Lower leg skin (tissue), 3 donors: ENCODE measurements around the gene PNPLA6.

Experiments
- CTCF ChIP-seq, 3 donors: fragments of 450-650 bp; IDR thresholded peaks; one replicate each; pipeline ENCODE4 v1.5.1; 2016; ENCODE audit warnings: antibody characterized with exemption in 3 of 3, mild to moderate bottlenecking in 3 of 3, moderate library complexity in 2 of 3
- POLR2A ChIP-seq, 2 donors: fragments of 450-650 bp; IDR thresholded peaks; one replicate each; pipeline ENCODE4 v1.6.1; 2016 to 2017; ENCODE audit warnings: antibody characterized with exemption in 2 of 2, mild to moderate bottlenecking in 1 of 2, moderate library complexity in 1 of 2

DNA sequence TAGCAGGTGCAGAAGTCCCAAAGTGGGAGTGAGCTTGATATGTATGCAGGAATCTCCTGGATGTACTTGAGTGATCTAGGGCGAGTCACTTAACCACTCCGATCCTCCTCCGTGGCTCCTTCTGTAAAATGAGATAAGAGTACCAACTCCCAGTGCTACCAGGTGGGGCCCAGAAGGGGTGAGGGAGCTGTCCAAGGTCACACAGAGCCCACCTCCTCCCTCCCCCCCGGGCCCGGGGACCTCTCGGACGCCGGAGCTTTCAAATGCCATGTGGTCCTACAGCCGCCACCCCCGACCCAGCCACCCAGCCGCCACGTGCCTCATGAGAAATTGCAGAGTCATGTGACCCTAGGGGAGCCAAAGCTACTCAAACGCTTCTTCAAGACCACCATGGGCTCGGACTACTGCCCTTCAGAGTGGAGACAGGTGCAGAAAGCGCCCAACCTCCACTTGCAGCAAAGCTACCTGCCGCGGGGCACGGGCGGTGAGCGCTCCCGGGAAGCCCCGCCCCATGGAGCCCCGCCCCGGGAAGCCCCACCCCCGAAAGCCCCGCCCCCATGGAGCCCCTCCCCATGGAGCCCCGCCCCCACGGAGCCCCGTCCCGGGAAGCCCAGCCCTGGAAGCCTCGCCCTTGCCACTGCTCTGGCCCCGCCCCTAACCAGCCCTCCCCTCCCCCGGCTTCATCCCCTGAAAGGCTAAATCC is 29.7 kb upstream of the PNPLA6 start:
- no peak for TF ChIP-seq CTCF (IDR thresholded peaks at IDR 0.05)
- no peak for TF ChIP-seq POLR2A (IDR thresholded peaks at IDR 0.05)
